Measurements from ENCODE around the gene C1QTNF8. TPM values are rescaled to one million over a fixed set of nuclear protein-coding genes. Genes with fewer than 3 reads are reported as not detected.

Gene C1QTNF8
- polyA plus RNA-seq, 10 donors: not detected

DNA sequence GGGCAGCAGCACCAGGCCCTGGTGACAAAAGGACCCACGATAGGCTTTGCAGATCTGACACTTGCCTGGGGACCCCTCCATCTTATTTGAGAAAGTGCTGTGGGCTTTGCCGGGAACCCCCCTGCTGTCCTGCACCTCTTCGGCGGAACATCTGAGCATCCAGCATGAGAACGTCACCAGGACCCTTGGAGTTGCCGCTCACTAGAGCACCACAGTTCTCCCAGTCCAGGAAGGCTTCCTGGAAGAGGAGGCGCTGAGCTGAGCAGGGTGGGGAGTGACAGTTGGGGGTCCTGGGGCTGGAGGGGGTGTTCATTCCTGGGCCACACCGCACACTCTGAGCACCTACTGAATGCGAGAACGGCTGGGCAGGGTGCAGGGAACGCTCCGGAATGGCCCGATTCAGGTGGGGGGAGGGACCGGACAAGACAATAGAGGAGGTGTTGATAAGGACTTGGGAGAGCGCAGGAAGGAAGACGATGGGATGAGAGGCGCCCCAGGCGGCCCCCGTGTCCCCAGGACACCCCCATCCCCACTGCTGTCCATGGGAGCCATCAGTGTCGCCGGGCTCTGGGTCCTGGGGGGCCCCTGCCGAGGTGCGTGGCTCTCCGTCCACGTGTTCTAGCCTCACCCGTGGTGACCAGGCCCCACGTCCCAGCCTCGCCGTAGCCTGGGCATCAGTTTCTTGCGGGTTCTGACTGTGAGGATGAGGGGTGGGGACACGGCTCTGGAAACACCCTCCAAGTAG, 32.1 kb upstream of the C1QTNF8 start:
- no peak for DNase-seq

GRCh38 chr16:1127101-1127500, 31.1 kb upstream of the C1QTNF8 start:
- DNase-seq: no peak

GRCh38 chr16:1126586-1126985, 30.5 kb upstream of the C1QTNF8 start:
- no peak for DNase-seq

- DNase-seq: no peak
Observed at GRCh38 chr16:1126044-1126443, 30.0 kb upstream of the C1QTNF8 start.

- peak in 1 of 3 donors; percentile 49 for DNase-seq
Observed at GRCh38 chr16:1125471-1125870, 29.4 kb upstream of the C1QTNF8 start.

- DNase-seq: no peak
Observed at GRCh38 chr16:1124795-1125194, 28.8 kb upstream of the C1QTNF8 start.

GRCh38 chr16:1124291-1124690, 28.2 kb upstream of the C1QTNF8 start:
- DNase-seq: no peak

DNA sequence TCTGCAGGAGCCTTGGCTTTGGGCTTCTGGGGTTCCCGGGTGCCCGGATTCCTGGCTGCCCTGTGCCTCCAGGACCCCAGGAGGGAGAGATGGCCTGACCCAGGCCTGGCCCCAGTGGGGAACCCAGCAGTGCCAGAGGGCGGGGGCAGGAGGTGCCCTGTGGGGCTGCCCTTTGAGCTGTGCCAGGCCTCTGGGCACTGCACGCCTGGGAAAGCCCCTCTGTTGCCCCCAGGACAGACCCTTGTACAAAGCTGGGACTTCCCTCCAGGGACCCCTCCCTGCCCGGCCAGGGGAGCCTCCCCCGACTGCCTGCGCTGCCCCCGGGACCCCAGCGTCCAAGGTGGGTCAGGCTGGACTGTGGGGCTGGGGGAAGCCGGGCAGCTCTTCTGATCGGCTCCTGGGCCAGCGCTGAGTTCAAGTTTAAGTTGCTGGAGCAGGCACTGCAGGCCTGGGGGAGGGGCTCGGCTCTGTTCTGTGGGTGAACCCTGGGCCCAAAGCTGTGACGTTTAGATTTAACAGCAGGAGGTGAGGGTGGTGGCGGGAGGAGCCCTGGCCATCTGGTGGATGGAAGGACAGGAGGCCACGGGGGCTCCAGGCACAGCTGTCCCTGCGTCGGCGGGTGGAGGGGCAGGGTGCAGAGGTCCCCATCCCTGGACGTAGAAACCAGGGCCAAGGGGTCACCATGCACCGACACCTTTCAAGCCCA, 27.6 kb upstream of the C1QTNF8 start:
- no peak for DNase-seq

DNA sequence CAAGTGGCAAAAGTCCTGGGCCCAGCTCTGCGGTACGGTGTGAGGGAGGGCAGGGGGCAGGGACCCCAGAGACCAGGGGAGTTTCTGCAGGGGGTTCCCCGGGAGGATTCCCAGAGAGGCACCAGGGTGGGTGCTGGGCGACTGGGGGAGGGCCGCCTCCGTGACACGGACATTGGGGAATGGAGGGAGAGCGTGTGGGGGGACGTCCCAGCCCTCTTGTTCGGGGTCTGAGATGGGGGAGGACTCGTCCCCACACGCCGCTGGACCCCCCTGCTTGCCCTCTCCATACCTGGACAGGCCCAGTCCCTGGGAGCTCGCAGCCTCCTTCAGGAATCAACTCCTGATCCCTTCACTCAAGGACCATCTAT, 26.3 kb upstream of the C1QTNF8 start:
- no peak for DNase-seq

DNA sequence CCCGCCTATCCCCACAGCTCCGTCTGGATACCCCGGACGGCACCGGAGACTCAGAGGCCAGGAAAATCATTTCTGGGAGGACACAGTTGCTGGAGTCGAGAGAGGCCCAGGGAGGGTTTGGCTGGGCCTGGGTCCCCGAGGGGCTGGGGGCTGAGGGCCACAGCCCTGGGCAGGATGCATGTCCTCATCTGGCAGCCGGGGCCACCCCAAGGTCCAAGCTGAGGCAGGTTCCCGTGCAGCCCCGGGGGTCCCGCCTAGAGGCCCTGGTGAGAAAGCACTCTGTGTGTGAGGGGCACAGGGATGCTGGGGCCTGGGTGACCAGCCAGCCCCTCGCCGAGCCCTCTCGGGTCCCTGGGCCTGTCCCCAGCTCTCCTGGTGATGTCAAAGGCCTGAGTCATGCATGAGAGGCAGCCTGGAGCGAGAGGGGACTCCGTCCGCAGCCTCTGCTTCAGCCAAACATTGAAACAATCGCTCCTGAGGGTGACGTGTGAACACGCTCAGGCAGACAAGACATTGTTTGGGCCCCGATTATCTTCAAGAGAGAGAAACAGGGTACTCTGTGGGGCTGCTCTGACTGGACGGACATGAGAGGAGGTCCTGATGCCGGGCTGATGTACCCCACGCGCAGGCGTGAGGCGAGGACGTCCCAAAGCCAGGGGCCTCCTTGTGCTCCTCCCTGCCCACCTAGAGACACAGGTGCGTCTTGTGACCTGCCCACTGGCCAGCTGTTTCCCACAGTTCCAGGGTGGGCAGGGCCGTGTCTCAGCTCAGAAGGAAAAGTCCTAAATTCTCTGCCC, 25.8 kb upstream of the C1QTNF8 start:
- no peak for DNase-seq

GRCh38 chr16:1121009-1121408, 25.0 kb upstream of the C1QTNF8 start:
- no peak for DNase-seq

DNA sequence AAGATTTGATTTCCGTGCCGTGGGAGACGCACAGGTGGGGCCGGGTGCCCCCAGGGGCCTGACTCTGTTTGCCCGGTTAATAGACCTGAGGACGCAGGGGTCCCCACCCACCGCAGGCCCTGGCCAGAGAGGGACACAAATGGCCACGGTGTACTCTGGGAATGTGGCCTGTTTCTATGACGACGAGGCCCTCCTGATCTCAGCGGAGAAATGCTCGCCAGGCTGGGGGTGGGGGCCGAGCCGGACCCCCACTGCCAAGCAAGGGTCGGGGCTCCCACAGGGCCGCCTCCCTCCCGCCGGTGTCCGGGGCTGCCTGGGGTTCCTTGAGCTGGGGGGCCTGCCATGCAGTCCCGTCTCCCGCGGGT, 24.5 kb upstream of the C1QTNF8 start:
- DNase-seq: no peak

DNA sequence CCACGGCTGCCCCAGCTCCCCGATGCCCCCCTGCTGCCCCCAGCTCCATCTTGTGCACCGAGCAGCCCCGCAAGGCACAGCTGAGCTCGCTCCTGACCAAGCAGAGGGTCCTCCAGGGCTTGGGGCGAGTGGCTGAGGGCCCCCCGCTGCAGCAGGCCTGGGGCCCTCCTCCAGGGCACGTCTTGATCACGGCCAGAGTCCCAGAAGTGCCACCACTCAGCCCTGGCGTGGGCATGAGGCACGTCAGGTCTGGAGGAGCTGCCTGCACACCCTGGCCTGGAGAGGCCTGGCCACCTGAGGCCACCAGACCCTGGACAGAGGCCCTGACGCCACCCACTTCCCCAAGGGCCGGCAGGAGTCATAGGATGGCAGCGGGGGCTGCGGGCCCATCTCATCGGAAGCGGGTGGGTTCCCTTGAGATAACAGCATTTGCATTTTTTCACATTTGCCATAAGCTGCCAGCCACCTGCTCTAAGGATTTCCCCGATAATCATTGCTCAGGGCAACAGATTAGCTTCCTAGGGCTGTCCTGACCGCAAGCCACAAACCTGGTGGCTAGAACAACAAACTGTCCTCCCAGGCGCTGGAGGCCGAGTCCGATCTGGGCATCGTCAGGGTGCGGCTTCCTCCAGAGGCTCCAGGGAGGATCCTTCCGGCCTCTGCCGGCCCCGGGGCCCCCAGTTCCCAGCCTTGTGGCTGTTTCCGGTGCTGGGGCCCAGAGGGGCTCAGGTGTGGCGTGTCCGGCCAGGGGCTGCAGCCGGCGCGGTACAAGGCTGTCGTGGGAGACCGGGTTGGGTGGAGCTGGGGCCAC, 23.9 kb upstream of the C1QTNF8 start:
- no peak for DNase-seq

- DNase-seq: no peak
Observed at GRCh38 chr16:1119129-1119528, 23.1 kb upstream of the C1QTNF8 start.

DNA sequence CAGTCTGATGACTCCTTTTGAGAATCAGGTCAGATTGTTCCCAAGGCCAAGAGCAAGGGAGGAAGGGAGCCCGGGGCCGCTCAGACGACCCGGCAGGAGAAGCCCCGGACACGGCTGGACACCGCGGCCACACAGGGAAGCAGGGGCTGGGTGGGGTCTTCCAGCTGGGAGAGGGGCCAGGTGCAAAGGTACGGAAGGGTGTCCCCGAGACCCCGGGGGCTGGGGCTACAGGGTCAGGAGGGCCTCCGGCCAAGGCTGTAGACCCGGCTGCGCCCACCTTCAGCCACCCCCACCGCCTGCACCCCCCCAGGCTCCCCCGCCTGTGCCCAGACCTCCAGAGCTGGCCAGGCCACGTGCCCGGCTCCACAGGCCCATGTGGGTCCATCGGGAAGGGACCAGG, 21.9 kb upstream of the C1QTNF8 start:
- DNase-seq: no peak

DNA sequence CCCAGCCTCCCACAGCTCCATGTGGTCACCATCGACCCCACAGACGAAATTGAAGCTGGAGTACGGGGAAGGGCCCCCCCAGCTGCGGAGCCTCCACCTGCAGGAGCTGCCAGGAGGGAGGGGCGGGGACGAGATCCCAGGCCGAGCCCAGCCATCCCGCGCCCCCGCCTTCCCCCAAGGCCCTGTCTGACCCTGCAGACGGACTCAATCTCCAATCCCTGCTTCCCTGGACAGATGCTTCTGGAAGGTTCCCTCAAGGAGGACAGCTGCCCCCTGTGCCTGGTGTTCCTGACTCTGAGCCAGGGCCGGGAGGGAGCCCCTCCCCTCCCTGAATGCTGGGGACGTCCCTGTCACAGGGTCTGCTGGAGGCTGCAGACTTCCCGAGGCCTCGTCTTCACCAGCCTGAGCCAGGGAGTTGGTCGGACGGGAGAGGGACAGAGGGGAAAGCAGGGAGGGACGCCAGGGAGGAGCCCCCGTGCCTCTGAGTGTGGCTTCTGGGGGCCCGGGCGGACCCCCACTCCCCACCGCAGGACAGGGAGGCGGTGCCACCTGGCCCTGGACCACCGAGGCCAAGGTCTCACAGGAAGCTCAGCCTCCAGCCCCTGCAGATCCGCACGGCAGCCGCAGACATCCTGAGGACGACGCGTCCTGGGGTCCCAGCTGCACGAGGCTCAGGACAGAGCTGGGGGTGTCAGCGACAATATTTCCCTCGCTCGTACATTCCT, 21.3 kb upstream of the C1QTNF8 start:
- peak in 1 of 3 donors; percentile 36 for DNase-seq

DNA sequence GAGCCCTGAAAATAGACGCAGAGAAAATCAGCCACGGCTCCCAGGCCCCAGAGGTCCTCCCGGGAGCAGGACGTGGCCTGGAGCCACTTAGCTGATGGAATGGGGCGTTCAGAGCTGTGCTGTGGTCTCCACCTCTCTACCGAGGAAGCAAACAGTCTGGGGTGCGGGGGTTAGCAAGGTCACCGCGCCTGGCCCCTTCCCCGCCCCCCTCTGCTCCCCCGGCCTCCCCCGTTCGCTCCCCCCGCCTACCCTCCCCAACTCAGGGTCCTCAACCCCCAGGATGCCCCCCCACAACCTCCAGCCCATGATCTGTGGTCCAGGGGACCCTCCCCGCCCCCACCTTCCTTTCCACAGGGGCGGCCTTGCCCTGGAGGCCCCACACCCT, 20.6 kb upstream of the C1QTNF8 start:
- DNase-seq: peak in 1 of 3 donors; percentile 48

GRCh38 chr16:1113889-1114526, 18.0 kb upstream of the C1QTNF8 start:
- DNase-seq: no peak

DNA sequence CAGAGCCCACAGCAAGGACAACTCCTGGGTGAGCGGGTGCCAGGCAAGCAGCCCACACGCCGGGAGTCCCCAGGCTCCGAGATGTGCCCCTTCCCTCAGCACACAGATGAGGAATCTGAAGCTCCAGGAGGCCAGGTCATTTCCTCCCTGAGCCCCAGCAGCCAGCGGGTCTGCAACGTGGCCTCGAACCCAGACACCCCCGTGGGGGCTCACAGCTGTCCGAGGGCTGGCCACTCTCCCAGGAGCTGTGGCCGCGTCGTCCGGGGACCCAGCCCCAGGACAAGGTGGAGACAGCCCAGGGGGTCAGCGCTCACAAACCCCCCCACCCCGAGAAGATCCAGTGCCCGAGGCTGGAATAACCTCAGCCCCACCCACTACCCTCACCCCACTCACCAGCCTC, 17.4 kb upstream of the C1QTNF8 start:
- no peak for DNase-seq

DNA sequence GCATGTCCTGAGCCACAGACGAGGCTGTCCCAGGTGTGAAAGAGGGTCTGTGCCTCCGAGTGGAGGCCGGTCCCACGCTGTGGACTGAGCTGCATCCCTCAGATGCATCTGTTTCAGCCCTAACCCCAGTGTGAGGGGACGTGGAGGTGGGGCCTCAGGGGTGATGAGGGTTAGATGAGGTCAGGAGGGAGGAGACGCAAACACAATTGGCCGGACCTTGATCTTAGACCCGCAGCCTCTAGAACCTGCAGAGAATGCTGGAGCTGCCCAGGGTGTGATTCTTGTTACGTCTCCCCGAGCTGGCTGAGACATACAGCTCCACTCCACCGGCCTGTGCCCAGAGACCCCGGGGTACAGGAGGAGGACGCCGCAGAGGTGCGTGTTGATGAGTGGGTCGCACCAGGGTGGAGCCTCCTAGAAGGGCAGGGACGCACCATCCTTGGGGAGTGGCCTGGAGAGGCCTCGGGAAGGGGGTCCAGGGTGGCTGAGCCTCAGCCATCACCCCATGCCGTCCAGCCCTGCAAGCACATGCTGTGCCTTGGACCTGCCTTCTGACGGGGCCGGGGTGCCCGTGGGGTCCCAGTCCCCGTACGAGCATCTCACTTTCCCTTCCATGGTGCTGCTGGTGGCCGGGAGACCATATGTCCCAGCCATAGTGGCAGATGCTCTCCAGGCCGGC, 16.6 kb upstream of the C1QTNF8 start:
- DNase-seq: no peak

Data from muscle of back (tissue), 11 donors.